Peyer's patch (tissue), 4 donors: Measurements from ENCODE around the gene PGM5.

Experiments
- CTCF ChIP-seq, 6 experiments: fragments of 450-650 bp in 4 of 6; fragments of 200-600 bp in 2 of 6; sonication (generic) in 1 of 6; IDR thresholded peaks; one replicate each; pipeline ENCODE4 v1.5.1; 2017 to 2019; ENCODE audit warnings: antibody characterized with exemption in 6 of 6, mild to moderate bottlenecking in 3 of 6, moderate library complexity in 1 of 6
- POLR2A ChIP-seq, 2 donors: fragments of 450-650 bp; IDR thresholded peaks; one replicate each; pipeline ENCODE4 v1.5.1; 2017; ENCODE audit warnings: antibody characterized with exemption in 2 of 2, mild to moderate bottlenecking in 2 of 2, moderate library complexity in 2 of 2

GRCh38 chr9:68470634-68471033 is 114.2 kb downstream of the PGM5 start:
- TF ChIP-seq POLR2A (IDR thresholded peaks at IDR 0.05) (no peak), CTCF (IDR thresholded peaks at IDR 0.05) (no peak)
